Smooth muscle cell (in vitro differentiated cells): ENCODE data around the gene SDHAF3. TPM values are rescaled to one million over a fixed set of nuclear protein-coding genes. Genes with fewer than 3 reads are reported as not detected.

ENCODE experiments used
- DNase-seq: peaks from one replicate; lab custom pipeline; 2025; ENCODE audit not compliant: unreplicated experiment; lab: John Stamatoyannopoulos, UW
- H2AFZ ChIP-seq: fragments of 200-600 bp; sonication (generic); 2 replicates; pipeline ENCODE4 v1.6.0; 2016; ENCODE audit warnings: antibody characterized with exemption, low read depth, mild to moderate bottlenecking
- H3F3A ChIP-seq: fragments of 200-600 bp; sonication (generic); 2 replicates; pipeline ENCODE4 v1.6.0; 2017; ENCODE audit warnings: antibody characterized with exemption, low read depth
- H3K27ac ChIP-seq: fragments of 200-600 bp; sonication (generic); 2 replicates; pipeline ENCODE4 v1.5.1; 2016; ENCODE audit warnings: low read depth, mild to moderate bottlenecking
- H3K27me3 ChIP-seq: fragments of 200-600 bp; sonication (generic); 2 replicates; pipeline ENCODE4 v1.6.1; 2016; ENCODE audit warnings: low read depth, mild to moderate bottlenecking
- H3K36me3 ChIP-seq: fragments of 200-600 bp; sonication (generic); 2 replicates; pipeline ENCODE4 v1.5.1; 2016; ENCODE audit warnings: low read depth
- H3K4me1 ChIP-seq: fragments of 200-600 bp; sonication (generic); 2 replicates; pipeline ENCODE4 v1.5.1; 2016; ENCODE audit warnings: low read depth
- H3K4me2 ChIP-seq: fragments of 200-600 bp; sonication (generic); 2 replicates; pipeline ENCODE4 v1.6.0; 2016; ENCODE audit warnings: mild to moderate bottlenecking
- H3K4me3 ChIP-seq: fragments of 200-600 bp; sonication (generic); 2 replicates; pipeline ENCODE4 v1.5.1; 2016; ENCODE audit warnings: mild to moderate bottlenecking
- H3K79me2 ChIP-seq: fragments of 200-600 bp; sonication (generic); 2 replicates; pipeline ENCODE4 v1.6.0; 2016; ENCODE audit warnings: low read depth, mild to moderate bottlenecking
- H3K9ac ChIP-seq: fragments of 200-600 bp; sonication (generic); 2 replicates; pipeline ENCODE4 v1.6.0; 2016; ENCODE audit warnings: low read depth
- H3K9me3 ChIP-seq: fragments of 200-600 bp; sonication (generic); replicated peaks from 2 replicates; pipeline ENCODE4 v1.5.1; 2016; ENCODE audit warnings: low read depth
- H4K20me1 ChIP-seq: fragments of 200-600 bp; sonication (generic); 2 replicates; pipeline ENCODE4 v1.6.0; 2016; ENCODE audit warnings: low read depth
- CTCF ChIP-seq: fragments of 200-600 bp; sonication (generic); IDR thresholded peaks from 2 replicates; pipeline ENCODE4 v1.5.1; 2017; ENCODE audit warnings: borderline replicate concordance, mild to moderate bottlenecking, antibody characterized with exemption; ENCODE audit not compliant: insufficient read depth, poor library complexity, severe bottlenecking
- WGBS: methylation state at CpG from one replicate; pipeline ENCODE4 v1.1.7; 2016; ENCODE audit warnings: low lambda C conversion rate; 5-methylcytosine and 5-hydroxymethylcytosine counted together
- polyA plus RNA-seq: library from polyadenylated mRNA; unstranded; fragments of >200 nt; fragmentation: Nextera tagmentation; extraction: Ambion mirVana; gene quantifications from 2 replicates; pipeline ENCODE4 v1.2.1, GENCODE V29; 2016
- total RNA-seq: library from RNA; depleted of rRNA; stranded (reverse); fragments of >200 nt; gene quantifications from 2 replicates; pipeline ENCODE4 v1.2.3, GENCODE V29; 2014

SDHAF3 gene
- total and polyA plus RNA-seq, 2 experiments from 2014 or later = 25.6 to 28.5 TPM

DNA sequence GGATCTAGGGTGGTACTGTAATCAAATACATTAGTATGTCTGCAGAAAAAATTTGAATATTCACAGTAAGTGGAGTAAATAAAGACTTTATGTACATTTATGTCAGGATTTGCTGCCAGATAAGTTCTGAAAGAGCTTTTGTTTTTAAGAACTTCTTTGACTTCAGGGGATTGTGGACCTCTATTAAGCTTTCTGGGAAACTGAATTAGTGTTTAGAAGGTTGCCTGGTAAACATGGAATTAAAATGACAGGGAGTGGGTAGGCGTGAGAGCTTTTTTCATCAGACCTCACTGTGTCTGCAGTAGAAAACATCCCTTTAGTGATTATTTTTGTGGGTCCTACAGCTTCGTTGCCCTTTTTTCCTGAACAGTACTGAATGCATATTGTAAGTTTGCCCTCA is 15.7 kb downstream of the SDHAF3 start:
- Histone ChIP-seq H3K9me3 (no peaks in the 10 kb centered on the region), H4K20me1 (peaks cover 11% of the 10 kb centered on the region), H2AFZ (no peak overlapping the region), H3K4me2 (peak overlapping the region; percentile 51), H3K4me1 (peaks cover 10% of the 10 kb centered on the region), H3K27ac (peak overlapping the region; percentile 57), H3K27me3 (no peaks in the 10 kb centered on the region), H3K36me3 (no peaks in the 10 kb centered on the region), H3K9ac (peak overlapping the region; percentile 54), H3F3A (no peaks in the 10 kb centered on the region), H3K4me3 (no peak overlapping the region), H3K79me2 (peaks cover 24% of the 10 kb centered on the region)
- no peak for TF ChIP-seq CTCF
- 50% methylated on average over 2 of the region's 2 CpGs for WGBS
- no peak for DNase-seq

GRCh38 chr7:97138830-97139229 is 21.3 kb downstream of the SDHAF3 start:
- H3K27me3 ChIP-seq = no peaks in the 10 kb centered on the region
- H3K27ac ChIP-seq = no peak overlapping the region
- no peaks in the 10 kb centered on the region for H3K9me3 ChIP-seq
- H3K79me2 ChIP-seq = no peaks in the 10 kb centered on the region
- no peak overlapping the region for H2AFZ ChIP-seq
- no peak overlapping the region for H3K4me3 ChIP-seq
- H3K9ac ChIP-seq = no peak overlapping the region
- WGBS = 96% methylated on average over 8 of the region's 8 CpGs
- H4K20me1 ChIP-seq = no peaks in the 10 kb centered on the region
- H3K4me2 ChIP-seq = no peak overlapping the region
- TF ChIP-seq CTCF = no peak
- H3K36me3 ChIP-seq = no peaks in the 10 kb centered on the region
- no peaks in the 10 kb centered on the region for H3F3A ChIP-seq
- no peak for DNase-seq
- H3K4me1 ChIP-seq = no peaks in the 10 kb centered on the region

- Histone ChIP-seq H3K27me3 (no peaks in the 10 kb centered on the region), H3K9me3 (no peaks in the 10 kb centered on the region), H3K36me3 (no peaks in the 10 kb centered on the region), H3K79me2 (peaks cover 13% of the 10 kb centered on the region), H4K20me1 (peaks cover 11% of the 10 kb centered on the region), H3K27ac (no peak overlapping the region), H3K4me2 (no peak overlapping the region), H2AFZ (no peak overlapping the region), H3K9ac (no peak overlapping the region), H3F3A (peaks cover 5% of the 10 kb centered on the region), H3K4me1 (no peaks in the 10 kb centered on the region), H3K4me3 (no peak overlapping the region)
- peak; percentile 62 for TF ChIP-seq CTCF
- DNase-seq = no peak
- 95% methylated on average over 1 of the region's 1 CpG for WGBS
Observed at GRCh38 chr7:97145068-97145467, 27.6 kb downstream of the SDHAF3 start.

DNA sequence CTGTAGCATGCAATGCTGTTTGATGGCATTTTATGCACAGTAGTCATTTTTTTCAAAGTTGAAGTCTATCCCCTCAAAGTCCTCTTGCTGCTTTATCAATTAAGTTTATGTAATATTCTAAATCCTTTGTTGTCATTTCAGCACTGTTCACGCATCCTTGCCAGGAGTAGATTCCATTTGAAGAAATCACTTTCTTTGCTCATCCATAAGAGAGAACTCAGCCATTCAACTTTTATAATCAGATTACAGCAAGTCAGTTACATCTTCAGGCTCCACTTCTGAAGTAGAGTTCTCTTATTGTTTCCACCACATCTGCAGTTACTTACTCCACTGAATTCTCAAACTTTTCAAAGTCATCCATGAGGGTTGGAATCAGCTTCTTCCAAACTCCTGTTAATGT is 32.3 kb downstream of the SDHAF3 start:
- Histone ChIP-seq H3K9me3 (no peaks in the 10 kb centered on the region), H3K4me1 (no peaks in the 10 kb centered on the region), H3K9ac (no peak overlapping the region), H3F3A (no peaks in the 10 kb centered on the region), H3K27ac (no peak overlapping the region), H3K4me3 (no peak overlapping the region), H3K36me3 (no peaks in the 10 kb centered on the region), H2AFZ (no peak overlapping the region), H3K27me3 (no peaks in the 10 kb centered on the region), H4K20me1 (peaks cover 6% of the 10 kb centered on the region), H3K4me2 (no peak overlapping the region), H3K79me2 (peaks cover 13% of the 10 kb centered on the region)
- 90% methylated on average over 1 of the region's 1 CpG for WGBS
- no peak for DNase-seq
- no peak for TF ChIP-seq CTCF
